Measurements from ENCODE around the gene CD248. TPM values are rescaled to one million over a fixed set of nuclear protein-coding genes. Genes with fewer than 3 reads are reported as not detected.

Gene CD248
- total RNA-seq, 1 experiment from 2014 or later = 2.6 TPM

DNA sequence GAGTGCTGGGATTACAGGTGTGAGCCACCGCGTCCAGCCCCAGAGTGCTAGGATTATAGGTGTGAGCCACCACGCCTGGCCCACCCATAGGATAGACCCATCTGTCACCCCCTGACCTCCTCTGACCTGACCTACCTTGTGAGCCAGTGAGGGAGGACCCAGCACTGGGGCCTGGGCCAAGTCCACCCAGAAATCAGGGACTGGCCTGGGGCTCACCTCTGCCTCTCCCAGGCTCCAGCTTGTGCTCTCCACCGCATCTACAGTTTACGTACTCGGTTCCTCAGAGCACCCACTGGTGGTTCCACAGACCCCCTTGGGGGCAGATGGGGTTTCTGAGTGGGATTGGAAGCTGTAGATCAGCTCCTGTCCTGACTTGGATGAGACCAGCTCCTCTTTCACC, 48.3 kb upstream of the CD248 start (continued):
- TF ChIP-seq, protein P1, sequence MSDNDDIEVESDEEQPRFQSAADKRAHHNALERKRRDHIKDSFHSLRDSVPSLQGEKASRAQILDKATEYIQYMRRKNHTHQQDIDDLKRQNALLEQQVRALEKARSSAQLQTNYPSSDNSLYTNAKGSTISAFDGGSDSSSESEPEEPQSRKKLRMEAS (CRISPR knock-in tag; IDR thresholded peaks at IDR 0.05) = no peak
- TF ChIP-seq, protein P2, sequence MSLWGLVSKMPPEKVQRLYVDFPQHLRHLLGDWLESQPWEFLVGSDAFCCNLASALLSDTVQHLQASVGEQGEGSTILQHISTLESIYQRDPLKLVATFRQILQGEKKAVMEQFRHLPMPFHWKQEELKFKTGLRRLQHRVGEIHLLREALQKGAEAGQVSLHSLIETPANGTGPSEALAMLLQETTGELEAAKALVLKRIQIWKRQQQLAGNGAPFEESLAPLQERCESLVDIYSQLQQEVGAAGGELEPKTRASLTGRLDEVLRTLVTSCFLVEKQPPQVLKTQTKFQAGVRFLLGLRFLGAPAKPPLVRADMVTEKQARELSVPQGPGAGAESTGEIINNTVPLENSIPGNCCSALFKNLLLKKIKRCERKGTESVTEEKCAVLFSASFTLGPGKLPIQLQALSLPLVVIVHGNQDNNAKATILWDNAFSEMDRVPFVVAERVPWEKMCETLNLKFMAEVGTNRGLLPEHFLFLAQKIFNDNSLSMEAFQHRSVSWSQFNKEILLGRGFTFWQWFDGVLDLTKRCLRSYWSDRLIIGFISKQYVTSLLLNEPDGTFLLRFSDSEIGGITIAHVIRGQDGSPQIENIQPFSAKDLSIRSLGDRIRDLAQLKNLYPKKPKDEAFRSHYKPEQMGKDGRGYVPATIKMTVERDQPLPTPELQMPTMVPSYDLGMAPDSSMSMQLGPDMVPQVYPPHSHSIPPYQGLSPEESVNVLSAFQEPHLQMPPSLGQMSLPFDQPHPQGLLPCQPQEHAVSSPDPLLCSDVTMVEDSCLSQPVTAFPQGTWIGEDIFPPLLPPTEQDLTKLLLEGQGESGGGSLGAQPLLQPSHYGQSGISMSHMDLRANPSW (CRISPR knock-in tag; conservative IDR thresholded peaks at IDR 0.05; ENCODE audit: low read depth) = no peak
- TF ChIP-seq ELF4 (CRISPR knock-in tag; IDR thresholded peaks at IDR 0.05; ENCODE audit: low read depth) = no peak
- TF ChIP-seq NR3C1 (CRISPR knock-in tag; conservative IDR thresholded peaks at IDR 0.05; ENCODE audit: low read depth) = no peak
- TF ChIP-seq OVOL2 (CRISPR knock-in tag; IDR thresholded peaks at IDR 0.05; ENCODE audit: borderline replicate concordance) = no peak

DNA sequence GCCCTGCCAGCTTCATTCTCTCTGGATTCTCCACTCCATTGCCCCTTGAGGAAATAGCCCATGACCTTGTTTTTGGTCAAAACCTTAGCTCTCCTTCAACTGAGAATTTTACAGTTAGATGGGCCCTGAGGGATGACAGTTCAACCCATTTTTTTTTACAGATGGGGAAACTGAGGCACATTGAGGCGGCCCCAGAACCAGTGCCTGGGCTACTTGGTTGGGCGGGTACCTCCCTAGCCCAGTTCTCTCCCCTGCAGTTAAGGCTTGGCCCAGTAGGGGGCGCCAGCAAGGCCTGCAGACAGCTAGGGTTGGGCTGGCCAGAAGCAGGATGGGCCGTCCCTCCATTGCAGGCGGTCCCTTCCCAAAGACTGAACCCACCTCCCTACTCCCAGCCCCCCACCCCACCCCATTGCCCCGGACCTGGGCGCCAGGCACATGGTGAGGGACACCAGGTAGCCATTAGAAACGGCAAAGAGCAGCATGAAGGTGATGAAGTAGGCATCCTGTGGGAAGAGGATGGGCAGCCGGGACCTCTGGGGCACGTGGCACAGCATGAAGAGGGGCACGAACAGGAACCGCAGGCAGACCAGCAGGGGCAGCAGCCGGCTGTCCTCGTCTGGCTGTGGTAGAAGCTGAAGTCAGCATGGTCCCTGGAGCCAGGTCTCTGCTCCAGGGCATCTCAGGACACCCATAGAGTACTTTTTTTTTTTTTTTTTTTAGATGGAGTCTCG, 47.1 kb upstream of the CD248 start:
- Mint-ChIP-seq H3K27me3 (ENCODE audit: low read depth) (no peaks in the 10 kb centered on the region), H3K27ac (no peak overlapping the region), H3K9me3 (no peaks in the 10 kb centered on the region), H3K4me3 (no peak overlapping the region), H3K4me1 (peaks cover 8% of the 10 kb centered on the region), H3K36me3 (peaks cover 40% of the 10 kb centered on the region)
- ChIA-PET POLR2A (no interaction called here), CTCF (interaction anchor here (0.5 to 4.5 kb wide), 27 partner anchors 8 to 674 kb away, joined by 3 to 38 read pairs (median 5); partner anchors contain the start of genes B4GAT1, BRMS1, CD248 and RIN1)
- peak; percentile 96 for DNase-seq (ENCODE audit: low spot score)
- peak; percentile 75 for ATAC-seq
- TF ChIP-seq ZNF416 (CRISPR knock-in tag; IDR thresholded peaks at IDR 0.05) = peak; percentile 99
- TF ChIP-seq, protein P3, sequence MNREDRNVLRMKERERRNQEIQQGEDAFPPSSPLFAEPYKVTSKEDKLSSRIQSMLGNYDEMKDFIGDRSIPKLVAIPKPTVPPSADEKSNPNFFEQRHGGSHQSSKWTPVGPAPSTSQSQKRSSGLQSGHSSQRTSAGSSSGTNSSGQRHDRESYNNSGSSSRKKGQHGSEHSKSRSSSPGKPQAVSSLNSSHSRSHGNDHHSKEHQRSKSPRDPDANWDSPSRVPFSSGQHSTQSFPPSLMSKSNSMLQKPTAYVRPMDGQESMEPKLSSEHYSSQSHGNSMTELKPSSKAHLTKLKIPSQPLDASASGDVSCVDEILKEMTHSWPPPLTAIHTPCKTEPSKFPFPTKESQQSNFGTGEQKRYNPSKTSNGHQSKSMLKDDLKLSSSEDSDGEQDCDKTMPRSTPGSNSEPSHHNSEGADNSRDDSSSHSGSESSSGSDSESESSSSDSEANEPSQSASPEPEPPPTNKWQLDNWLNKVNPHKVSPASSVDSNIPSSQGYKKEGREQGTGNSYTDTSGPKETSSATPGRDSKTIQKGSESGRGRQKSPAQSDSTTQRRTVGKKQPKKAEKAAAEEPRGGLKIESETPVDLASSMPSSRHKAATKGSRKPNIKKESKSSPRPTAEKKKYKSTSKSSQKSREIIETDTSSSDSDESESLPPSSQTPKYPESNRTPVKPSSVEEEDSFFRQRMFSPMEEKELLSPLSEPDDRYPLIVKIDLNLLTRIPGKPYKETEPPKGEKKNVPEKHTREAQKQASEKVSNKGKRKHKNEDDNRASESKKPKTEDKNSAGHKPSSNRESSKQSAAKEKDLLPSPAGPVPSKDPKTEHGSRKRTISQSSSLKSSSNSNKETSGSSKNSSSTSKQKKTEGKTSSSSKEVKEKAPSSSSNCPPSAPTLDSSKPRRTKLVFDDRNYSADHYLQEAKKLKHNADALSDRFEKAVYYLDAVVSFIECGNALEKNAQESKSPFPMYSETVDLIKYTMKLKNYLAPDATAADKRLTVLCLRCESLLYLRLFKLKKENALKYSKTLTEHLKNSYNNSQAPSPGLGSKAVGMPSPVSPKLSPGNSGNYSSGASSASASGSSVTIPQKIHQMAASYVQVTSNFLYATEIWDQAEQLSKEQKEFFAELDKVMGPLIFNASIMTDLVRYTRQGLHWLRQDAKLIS (CRISPR knock-in tag; IDR thresholded peaks at IDR 0.05; ENCODE audit: borderline replicate concordance) = no peak
- no peak for TF ChIP-seq TEAD4 (CRISPR knock-in tag; IDR thresholded peaks at IDR 0.05)
- TF ChIP-seq, protein P1 (CRISPR knock-in tag; IDR thresholded peaks at IDR 0.05) = peak; percentile 39; the same call in 1 of the 2 replicates
- TF ChIP-seq, protein P4, sequence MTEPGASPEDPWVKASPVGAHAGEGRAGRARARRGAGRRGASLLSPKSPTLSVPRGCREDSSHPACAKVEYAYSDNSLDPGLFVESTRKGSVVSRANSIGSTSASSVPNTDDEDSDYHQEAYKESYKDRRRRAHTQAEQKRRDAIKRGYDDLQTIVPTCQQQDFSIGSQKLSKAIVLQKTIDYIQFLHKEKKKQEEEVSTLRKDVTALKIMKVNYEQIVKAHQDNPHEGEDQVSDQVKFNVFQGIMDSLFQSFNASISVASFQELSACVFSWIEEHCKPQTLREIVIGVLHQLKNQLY (CRISPR knock-in tag; IDR thresholded peaks at IDR 0.05) = no peak
- TF ChIP-seq, protein P5, sequence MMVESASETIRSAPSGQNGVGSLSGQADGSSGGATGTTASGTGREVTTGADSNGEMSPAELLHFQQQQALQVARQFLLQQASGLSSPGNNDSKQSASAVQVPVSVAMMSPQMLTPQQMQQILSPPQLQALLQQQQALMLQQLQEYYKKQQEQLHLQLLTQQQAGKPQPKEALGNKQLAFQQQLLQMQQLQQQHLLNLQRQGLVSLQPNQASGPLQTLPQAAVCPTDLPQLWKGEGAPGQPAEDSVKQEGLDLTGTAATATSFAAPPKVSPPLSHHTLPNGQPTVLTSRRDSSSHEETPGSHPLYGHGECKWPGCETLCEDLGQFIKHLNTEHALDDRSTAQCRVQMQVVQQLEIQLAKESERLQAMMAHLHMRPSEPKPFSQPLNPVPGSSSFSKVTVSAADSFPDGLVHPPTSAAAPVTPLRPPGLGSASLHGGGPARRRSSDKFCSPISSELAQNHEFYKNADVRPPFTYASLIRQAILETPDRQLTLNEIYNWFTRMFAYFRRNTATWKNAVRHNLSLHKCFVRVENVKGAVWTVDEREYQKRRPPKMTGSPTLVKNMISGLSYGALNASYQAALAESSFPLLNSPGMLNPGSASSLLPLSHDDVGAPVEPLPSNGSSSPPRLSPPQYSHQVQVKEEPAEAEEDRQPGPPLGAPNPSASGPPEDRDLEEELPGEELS (CRISPR knock-in tag; IDR thresholded peaks at IDR 0.05) = 0 out of 2 replicates have a peak, but pooled peaks have one; percentile 22
- TF ChIP-seq JAZF1 (CRISPR knock-in tag; IDR thresholded peaks at IDR 0.05) = no peak
- TF ChIP-seq IRF2 (CRISPR knock-in tag; IDR thresholded peaks at IDR 0.05; ENCODE audit: borderline replicate concordance, low read depth) = no peak
- TF ChIP-seq, protein P6, sequence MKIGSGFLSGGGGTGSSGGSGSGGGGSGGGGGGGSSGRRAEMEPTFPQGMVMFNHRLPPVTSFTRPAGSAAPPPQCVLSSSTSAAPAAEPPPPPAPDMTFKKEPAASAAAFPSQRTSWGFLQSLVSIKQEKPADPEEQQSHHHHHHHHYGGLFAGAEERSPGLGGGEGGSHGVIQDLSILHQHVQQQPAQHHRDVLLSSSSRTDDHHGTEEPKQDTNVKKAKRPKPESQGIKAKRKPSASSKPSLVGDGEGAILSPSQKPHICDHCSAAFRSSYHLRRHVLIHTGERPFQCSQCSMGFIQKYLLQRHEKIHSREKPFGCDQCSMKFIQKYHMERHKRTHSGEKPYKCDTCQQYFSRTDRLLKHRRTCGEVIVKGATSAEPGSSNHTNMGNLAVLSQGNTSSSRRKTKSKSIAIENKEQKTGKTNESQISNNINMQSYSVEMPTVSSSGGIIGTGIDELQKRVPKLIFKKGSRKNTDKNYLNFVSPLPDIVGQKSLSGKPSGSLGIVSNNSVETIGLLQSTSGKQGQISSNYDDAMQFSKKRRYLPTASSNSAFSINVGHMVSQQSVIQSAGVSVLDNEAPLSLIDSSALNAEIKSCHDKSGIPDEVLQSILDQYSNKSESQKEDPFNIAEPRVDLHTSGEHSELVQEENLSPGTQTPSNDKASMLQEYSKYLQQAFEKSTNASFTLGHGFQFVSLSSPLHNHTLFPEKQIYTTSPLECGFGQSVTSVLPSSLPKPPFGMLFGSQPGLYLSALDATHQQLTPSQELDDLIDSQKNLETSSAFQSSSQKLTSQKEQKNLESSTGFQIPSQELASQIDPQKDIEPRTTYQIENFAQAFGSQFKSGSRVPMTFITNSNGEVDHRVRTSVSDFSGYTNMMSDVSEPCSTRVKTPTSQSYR (CRISPR knock-in tag; IDR thresholded peaks at IDR 0.05) = no peak
- no peak for TF ChIP-seq FOXK1 (CRISPR knock-in tag; IDR thresholded peaks at IDR 0.05)
- TF ChIP-seq GTF2I (CRISPR knock-in tag; conservative IDR thresholded peaks at IDR 0.05) = 0 out of 2 replicates have a peak, but pooled peaks have one; percentile 33
- TF ChIP-seq, protein P7, sequence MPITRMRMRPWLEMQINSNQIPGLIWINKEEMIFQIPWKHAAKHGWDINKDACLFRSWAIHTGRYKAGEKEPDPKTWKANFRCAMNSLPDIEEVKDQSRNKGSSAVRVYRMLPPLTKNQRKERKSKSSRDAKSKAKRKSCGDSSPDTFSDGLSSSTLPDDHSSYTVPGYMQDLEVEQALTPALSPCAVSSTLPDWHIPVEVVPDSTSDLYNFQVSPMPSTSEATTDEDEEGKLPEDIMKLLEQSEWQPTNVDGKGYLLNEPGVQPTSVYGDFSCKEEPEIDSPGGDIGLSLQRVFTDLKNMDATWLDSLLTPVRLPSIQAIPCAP (CRISPR knock-in tag; IDR thresholded peaks at IDR 0.05) = no peak
- TF ChIP-seq, protein P8, sequence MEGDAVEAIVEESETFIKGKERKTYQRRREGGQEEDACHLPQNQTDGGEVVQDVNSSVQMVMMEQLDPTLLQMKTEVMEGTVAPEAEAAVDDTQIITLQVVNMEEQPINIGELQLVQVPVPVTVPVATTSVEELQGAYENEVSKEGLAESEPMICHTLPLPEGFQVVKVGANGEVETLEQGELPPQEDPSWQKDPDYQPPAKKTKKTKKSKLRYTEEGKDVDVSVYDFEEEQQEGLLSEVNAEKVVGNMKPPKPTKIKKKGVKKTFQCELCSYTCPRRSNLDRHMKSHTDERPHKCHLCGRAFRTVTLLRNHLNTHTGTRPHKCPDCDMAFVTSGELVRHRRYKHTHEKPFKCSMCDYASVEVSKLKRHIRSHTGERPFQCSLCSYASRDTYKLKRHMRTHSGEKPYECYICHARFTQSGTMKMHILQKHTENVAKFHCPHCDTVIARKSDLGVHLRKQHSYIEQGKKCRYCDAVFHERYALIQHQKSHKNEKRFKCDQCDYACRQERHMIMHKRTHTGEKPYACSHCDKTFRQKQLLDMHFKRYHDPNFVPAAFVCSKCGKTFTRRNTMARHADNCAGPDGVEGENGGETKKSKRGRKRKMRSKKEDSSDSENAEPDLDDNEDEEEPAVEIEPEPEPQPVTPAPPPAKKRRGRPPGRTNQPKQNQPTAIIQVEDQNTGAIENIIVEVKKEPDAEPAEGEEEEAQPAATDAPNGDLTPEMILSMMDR (IDR thresholded peaks at IDR 0.05) = peak; percentile 97
